Endodermal cell (in vitro differentiated cells): ENCODE measurements around the gene ZNF184. TPM values are rescaled to one million over a fixed set of nuclear protein-coding genes. Genes with fewer than 3 reads are reported as not detected.

ENCODE experiments used
- DNase-seq: peaks from one replicate; pipeline ENCODE4 v3.0.0-alpha.2; 2017
- H3K27ac ChIP-seq: 2 replicates; pipeline ENCODE4 v1.5.1; 2013; ENCODE audit warnings: mild to moderate bottlenecking, low read depth, low read length, moderate library complexity
- H3K27me3 ChIP-seq: 2 replicates; pipeline ENCODE4 v1.6.1; 2013; ENCODE audit warnings: mild to moderate bottlenecking, low read length, moderate library complexity; ENCODE audit not compliant: insufficient read depth, control insufficient read depth, poor library complexity, severe bottlenecking
- H3K36me3 ChIP-seq: 2 replicates; pipeline ENCODE4 v1.7.0; 2013; ENCODE audit warnings: mild to moderate bottlenecking, low read length, moderate library complexity; ENCODE audit not compliant: control insufficient read depth, insufficient read depth
- H3K4me1 ChIP-seq: one replicate; pipeline ENCODE4 v1.7.0; 2013; ENCODE audit warnings: low read length; ENCODE audit not compliant: control insufficient read depth, insufficient read depth
- H3K4me3 ChIP-seq: 2 replicates; pipeline ENCODE4 v1.5.1; 2013; ENCODE audit warnings: mild to moderate bottlenecking, low read length, moderate library complexity
- H3K9ac ChIP-seq: 2 replicates; pipeline ENCODE4 v1.6.1; 2013; ENCODE audit warnings: mild to moderate bottlenecking, low read length, moderate library complexity; ENCODE audit not compliant: poor library complexity, severe bottlenecking; ENCODE audit errors: extremely low read depth
- H3K9me3 ChIP-seq: 2 replicates; pipeline ENCODE4 v1.6.1; 2013; ENCODE audit warnings: mild to moderate bottlenecking, low read length, moderate library complexity; ENCODE audit not compliant: control insufficient read depth
- H3K27ac Mint-ChIP-seq: 2 replicates; pipeline ENCODE4 v1.8.0; 2020; ENCODE audit warnings: mixed read lengths
- H3K27me3 Mint-ChIP-seq: 2 replicates; pipeline ENCODE4 v1.8.0; 2021; ENCODE audit warnings: mild to moderate bottlenecking, mixed read lengths; ENCODE audit not compliant: insufficient read depth
- H3K36me3 Mint-ChIP-seq: 2 replicates; pipeline ENCODE4 v1.8.0; 2020; ENCODE audit warnings: low read depth, mixed read lengths
- H3K4me1 Mint-ChIP-seq: 2 replicates; pipeline ENCODE4 v1.8.0; 2020; ENCODE audit warnings: mixed read lengths
- H3K4me3 Mint-ChIP-seq: 2 replicates; pipeline ENCODE4 v1.8.0; 2020; ENCODE audit warnings: mild to moderate bottlenecking, moderate library complexity, mixed read lengths
- H3K9me3 Mint-ChIP-seq: 2 replicates; pipeline ENCODE4 v1.8.0; 2020; ENCODE audit warnings: mild to moderate bottlenecking, mixed read lengths
- CTCF ChIP-seq: fragments of 200-600 bp; sonication (generic); conservative IDR thresholded peaks from 2 replicates; pipeline ENCODE4 v1.5.0; 2021; ENCODE audit warnings: antibody characterized with exemption, mild to moderate bottlenecking
- WGBS, 2 experiments: methylation state at CpG; one replicate each; pipeline versions ENCODE4 v1.1.5 to v1.1.7; 2013; ENCODE audit warnings: missing lambda C conversion rate in 2 of 2, mixed read lengths in 1 of 2; ENCODE audit not compliant: insufficient coverage in 1 of 2, insufficient read length in 1 of 2; 5-methylcytosine and 5-hydroxymethylcytosine counted together
- total RNA-seq, 2 donors: library from RNA; stranded (reverse); fragmentation: NEBNext Ultra II Directional in 1 of 2; extraction: Animal tissue kit (Norgen Biotek cat#: 25700) in 1 of 2; gene quantifications; 2 replicates in 1 of 2; 3 replicates in 1 of 2; pipeline ENCODE4 v1.2.1, GENCODE V29; 2021

The ZNF184 gene
- total RNA-seq, 2 donors from 2014 or later: 9.2 to 16.5 TPM

GRCh38 chr6:27439371-27439770 is 33.5 kb downstream of the ZNF184 start:
- no peak for DNase-seq
- peaks cover 2% of the 10 kb centered on the region for H3K27me3 Mint-ChIP-seq
- H3K9ac ChIP-seq: no peak overlapping the region
- no peak overlapping the region for H3K4me3 ChIP-seq
- no peak overlapping the region for H3K27ac Mint-ChIP-seq
- H3K4me1 Mint-ChIP-seq: no peaks in the 10 kb centered on the region
- H3K9me3 ChIP-seq: peaks cover 7% of the 10 kb centered on the region
- no peaks in the 10 kb centered on the region for H3K36me3 ChIP-seq
- H3K4me3 Mint-ChIP-seq: no peak overlapping the region
- TF ChIP-seq CTCF: no peak
- H3K36me3 Mint-ChIP-seq: no peaks in the 10 kb centered on the region
- H3K27me3 ChIP-seq: no peaks in the 10 kb centered on the region
- peaks cover 7% of the 10 kb centered on the region for H3K9me3 Mint-ChIP-seq
- 92 to 94% methylated on average over 3 to 4 of the region's 4 CpGs for WGBS, 2 experiments
- no peaks in the 10 kb centered on the region for H3K4me1 ChIP-seq
- H3K27ac ChIP-seq: no peak overlapping the region

GRCh38 chr6:27433714-27434113 is 39.2 kb downstream of the ZNF184 start:
- Mint-ChIP-seq H3K4me3 (no peak overlapping the region), H3K27me3 (peaks cover 10% of the 10 kb centered on the region), H3K4me1 (no peaks in the 10 kb centered on the region), H3K27ac (no peak overlapping the region), H3K36me3 (no peaks in the 10 kb centered on the region), H3K9me3 (peaks cover 14% of the 10 kb centered on the region)
- Histone ChIP-seq H3K4me3 (no peak overlapping the region), H3K4me1 (no peaks in the 10 kb centered on the region), H3K9me3 (peaks cover 7% of the 10 kb centered on the region), H3K27me3 (no peaks in the 10 kb centered on the region), H3K9ac (no peak overlapping the region), H3K27ac (no peak overlapping the region), H3K36me3 (no peaks in the 10 kb centered on the region)
- no peak for TF ChIP-seq CTCF
- 88 to 94% methylated on average over 1 of the region's 1 CpG for WGBS, 2 experiments
- DNase-seq: no peak

GRCh38 chr6:27428966-27429365 is 43.9 kb downstream of the ZNF184 start:
- Histone ChIP-seq H3K9me3 (peaks cover 13% of the 10 kb centered on the region), H3K9ac (no peak overlapping the region), H3K36me3 (no peaks in the 10 kb centered on the region), H3K27me3 (no peaks in the 10 kb centered on the region), H3K4me3 (no peak overlapping the region), H3K27ac (no peak overlapping the region), H3K4me1 (no peaks in the 10 kb centered on the region)
- Mint-ChIP-seq H3K4me1 (no peaks in the 10 kb centered on the region), H3K36me3 (no peaks in the 10 kb centered on the region), H3K27ac (no peak overlapping the region), H3K9me3 (peaks cover 11% of the 10 kb centered on the region), H3K27me3 (peaks cover 8% of the 10 kb centered on the region), H3K4me3 (no peak overlapping the region)
- 95 to 100% methylated on average over 1 to 2 of the region's 2 CpGs for WGBS, 2 experiments
- no peak for DNase-seq
- no peak for TF ChIP-seq CTCF
